ENCODE results near the gene TRIM44. TPM values are rescaled to one million over a fixed set of nuclear protein-coding genes. Genes with fewer than 3 reads are reported as not detected.

The TRIM44 gene
- total RNA-seq, 4 donors from 2014 or later = 24.6 to 54.2 (median 35.8) TPM

DNA sequence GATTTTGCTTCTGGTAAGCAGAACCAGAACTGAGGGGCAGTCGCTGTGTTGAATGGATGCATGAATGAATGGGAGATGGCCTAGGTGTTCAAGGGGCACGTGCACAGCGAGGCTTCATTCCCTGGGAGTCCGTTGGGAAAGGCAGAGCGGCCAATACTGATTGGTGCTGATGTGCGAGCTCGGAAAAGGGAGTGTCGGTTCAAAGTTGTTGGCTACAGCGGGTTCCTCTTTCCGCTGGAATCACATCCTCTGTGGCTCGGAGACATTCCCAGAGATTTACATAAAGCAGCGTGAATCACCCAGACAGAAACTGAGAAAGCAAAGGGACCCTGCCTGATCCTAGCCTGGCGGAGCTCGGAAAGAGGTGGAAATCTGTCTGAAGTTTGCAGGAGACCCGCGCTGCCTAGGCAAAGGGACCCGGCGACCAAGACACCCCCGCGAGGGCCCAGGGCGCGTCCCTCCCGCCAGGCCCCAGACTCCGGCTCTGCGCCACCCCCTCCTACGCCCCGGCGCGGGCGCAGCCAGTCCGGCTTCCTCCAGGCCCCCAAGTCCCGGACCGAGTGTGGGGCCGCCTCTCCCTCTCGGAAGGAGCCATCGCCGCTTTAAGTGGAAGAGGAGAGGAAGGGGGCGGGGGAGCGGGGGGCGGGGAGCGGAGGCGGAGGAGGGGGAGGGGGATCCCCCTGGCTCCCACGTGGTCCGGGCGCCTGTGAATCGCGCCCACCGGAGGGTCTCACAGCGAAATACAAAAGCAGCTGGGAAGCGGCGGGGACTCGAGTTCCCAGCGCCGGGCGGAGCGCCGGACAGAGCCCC is 44.7 kb upstream of the TRIM44 start, which contains the start of gene FJX1:
FJX1 (plus strand) TSS at position 774 of the 810 bp plus-strand sequence. CDS start 177 bp downstream, outside the sequence.
- peak; percentile 13 to 22 for DNase-seq
- TF ChIP-seq, protein P1, sequence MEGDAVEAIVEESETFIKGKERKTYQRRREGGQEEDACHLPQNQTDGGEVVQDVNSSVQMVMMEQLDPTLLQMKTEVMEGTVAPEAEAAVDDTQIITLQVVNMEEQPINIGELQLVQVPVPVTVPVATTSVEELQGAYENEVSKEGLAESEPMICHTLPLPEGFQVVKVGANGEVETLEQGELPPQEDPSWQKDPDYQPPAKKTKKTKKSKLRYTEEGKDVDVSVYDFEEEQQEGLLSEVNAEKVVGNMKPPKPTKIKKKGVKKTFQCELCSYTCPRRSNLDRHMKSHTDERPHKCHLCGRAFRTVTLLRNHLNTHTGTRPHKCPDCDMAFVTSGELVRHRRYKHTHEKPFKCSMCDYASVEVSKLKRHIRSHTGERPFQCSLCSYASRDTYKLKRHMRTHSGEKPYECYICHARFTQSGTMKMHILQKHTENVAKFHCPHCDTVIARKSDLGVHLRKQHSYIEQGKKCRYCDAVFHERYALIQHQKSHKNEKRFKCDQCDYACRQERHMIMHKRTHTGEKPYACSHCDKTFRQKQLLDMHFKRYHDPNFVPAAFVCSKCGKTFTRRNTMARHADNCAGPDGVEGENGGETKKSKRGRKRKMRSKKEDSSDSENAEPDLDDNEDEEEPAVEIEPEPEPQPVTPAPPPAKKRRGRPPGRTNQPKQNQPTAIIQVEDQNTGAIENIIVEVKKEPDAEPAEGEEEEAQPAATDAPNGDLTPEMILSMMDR (IDR thresholded peaks at IDR 0.05) = no peak
- no peak for TF ChIP-seq POLR2A (IDR thresholded peaks at IDR 0.05)
- WGBS, 2 donors = 2 to 3% methylated on average over 14 of the region's 57 CpGs
- Histone ChIP-seq H3K36me3 (no peaks in the 10 kb centered on the region), H3K4me3 (replicated peaks in 1 of 3) (peak within 1 kb of the TSS in 1 of 3 donors; percentile 49), H3K27me3 (peaks cover 8% of the 10 kb centered on the region), H3K9me3 (no peaks in the 10 kb centered on the region), H3K27ac (peak within 1 kb of the TSS in 2 of 3 donors; percentile 64 to 71), H3K4me1 (peaks cover 15 to 24% of the 10 kb centered on the region in 2 donors)
- intact Hi-C loops (cut with DNase I) = loop anchor here (5.0 to 10.0 kb wide), 2 partner anchors 207 to 649 kb away; no protein-coding TSS in a partner anchor

- peak; percentile 14 to 16 for DNase-seq
- H3K4me1 ChIP-seq = peaks cover 15 to 24% of the 10 kb centered on the region in 2 donors
- H3K36me3 ChIP-seq = no peaks in the 10 kb centered on the region
- no peak for TF ChIP-seq POLR2A (IDR thresholded peaks at IDR 0.05)
- TF ChIP-seq, protein P1 (IDR thresholded peaks at IDR 0.05) = no peak
- H3K27me3 ChIP-seq = peaks cover 15% of the 10 kb centered on the region
- H3K9me3 ChIP-seq = no peaks in the 10 kb centered on the region
- 0% methylated on average over 8 of the region's 91 CpGs; no CpG with 5 or more reads in 1 of the 2 donors for WGBS, 2 donors
- intact Hi-C loops (cut with DNase I) = loop anchor here (5.0 to 10.0 kb wide), 2 partner anchors 206 to 649 kb away; no protein-coding TSS in a partner anchor
- H3K27ac ChIP-seq = peak overlapping the region in 2 of 3 donors; percentile 64 to 71
- peak overlapping the region in 1 of 3 donors; percentile 49 for H3K4me3 ChIP-seq (replicated peaks in 1 of 3)
These were observed 44.0 kb upstream of the TRIM44 start for GRCh38 chr11:35618497-35619115.

DNA sequence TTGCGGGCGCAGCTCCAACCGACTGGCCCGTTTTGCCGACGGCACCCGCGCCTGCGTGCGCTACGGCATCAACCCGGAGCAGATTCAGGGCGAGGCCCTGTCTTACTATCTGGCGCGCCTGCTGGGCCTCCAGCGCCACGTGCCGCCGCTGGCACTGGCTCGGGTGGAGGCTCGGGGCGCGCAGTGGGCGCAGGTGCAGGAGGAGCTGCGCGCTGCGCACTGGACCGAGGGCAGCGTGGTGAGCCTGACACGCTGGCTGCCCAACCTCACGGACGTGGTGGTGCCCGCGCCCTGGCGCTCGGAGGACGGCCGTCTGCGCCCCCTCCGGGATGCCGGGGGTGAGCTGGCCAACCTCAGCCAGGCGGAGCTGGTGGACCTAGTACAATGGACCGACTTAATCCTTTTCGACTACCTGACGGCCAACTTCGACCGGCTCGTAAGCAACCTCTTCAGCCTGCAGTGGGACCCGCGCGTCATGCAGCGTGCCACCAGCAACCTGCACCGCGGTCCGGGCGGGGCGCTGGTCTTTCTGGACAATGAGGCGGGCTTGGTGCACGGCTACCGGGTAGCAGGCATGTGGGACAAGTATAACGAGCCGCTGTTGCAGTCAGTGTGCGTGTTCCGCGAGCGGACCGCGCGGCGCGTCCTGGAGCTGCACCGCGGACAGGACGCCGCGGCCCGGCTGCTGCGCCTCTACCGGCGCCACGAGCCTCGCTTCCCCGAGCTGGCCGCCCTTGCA is 43.3 kb upstream of the TRIM44 start:
- 2 to 4% methylated on average over 11 to 22 of the region's 84 CpGs for WGBS, 2 donors
- peaks cover 15 to 24% of the 10 kb centered on the region in 2 donors for H3K4me1 ChIP-seq
- peak; percentile 8 to 14 for DNase-seq
- H3K4me3 ChIP-seq (replicated peaks in 1 of 3) = peak overlapping the region in 1 of 3 donors; percentile 49
- H3K9me3 ChIP-seq = no peaks in the 10 kb centered on the region
- H3K27me3 ChIP-seq = peaks cover 18% of the 10 kb centered on the region
- TF ChIP-seq, protein P1 (IDR thresholded peaks at IDR 0.05) = no peak
- no peak for TF ChIP-seq POLR2A (IDR thresholded peaks at IDR 0.05)
- peak overlapping the region in 1 of 3 donors; percentile 17 for H3K27ac ChIP-seq
- intact Hi-C loops (cut with DNase I) = loop anchor here (5.0 to 10.0 kb wide), 2 partner anchors 206 to 648 kb away; no protein-coding TSS in a partner anchor
- no peaks in the 10 kb centered on the region for H3K36me3 ChIP-seq

- H3K4me3 ChIP-seq (replicated peaks in 1 of 3) = peak overlapping the region in 1 of 3 donors; percentile 49
- intact Hi-C loops (cut with DNase I) = loop anchor here (5.0 to 10.0 kb wide), 2 partner anchors 205 to 647 kb away; no protein-coding TSS in a partner anchor
- H3K4me1 ChIP-seq = peaks cover 15 to 24% of the 10 kb centered on the region in 2 donors
- peaks cover 18% of the 10 kb centered on the region for H3K27me3 ChIP-seq
- H3K36me3 ChIP-seq = no peaks in the 10 kb centered on the region
- no peak overlapping the region for H3K27ac ChIP-seq
- TF ChIP-seq, protein P1 (IDR thresholded peaks at IDR 0.05) = no peak
- TF ChIP-seq POLR2A (IDR thresholded peaks at IDR 0.05) = no peak
- H3K9me3 ChIP-seq = no peaks in the 10 kb centered on the region
- DNase-seq = peak in 1 of 2 donors; percentile 7
- 7 to 8% methylated on average over 25 to 32 of the region's 33 CpGs for whole genome bisulfite sequencing, 2 donors
These were observed 42.5 kb upstream of the TRIM44 start for GRCh38 chr11:35619855-35620640.

Measured in thyroid gland (tissue), 4 donors.